Stimulated activated CD4-positive, alpha-beta T cell treated with anti-CD3 and anti-CD28 coated beads, Interleukin-4, amount 100 ng/mL, for 48 hours (primary cell): ENCODE data around the gene EPS8.

Source experiments
- DNase-seq, 2 donors: peaks; one replicate each; pipeline ENCODE4 v3.0.0-alpha.2; 2020; ENCODE audit warnings: low read depth in 2 of 2

The EPS8 gene

GRCh38 chr12:15691388-15691787 lies 97.8 kb downstream of the EPS8 start:
- no peak for DNase-seq

DNA sequence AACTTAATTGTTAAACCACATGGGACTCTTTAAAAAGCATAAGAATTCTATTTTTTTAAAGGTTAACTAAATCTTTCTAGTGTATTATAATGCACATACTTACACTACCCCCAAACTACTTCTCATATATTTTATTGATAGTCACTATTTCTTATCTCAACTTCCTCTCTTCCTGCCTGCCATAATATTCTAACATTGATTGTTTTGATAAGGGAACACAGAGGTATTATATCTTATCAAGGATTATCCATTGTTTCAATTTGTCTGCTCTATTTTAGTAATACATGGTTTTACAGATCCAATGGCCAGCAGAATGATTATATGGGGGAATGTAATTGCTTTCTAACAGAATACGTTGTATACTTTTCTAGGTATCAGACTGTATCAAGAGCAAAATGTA lies 98.9 kb downstream of the EPS8 start:
- DNase-seq: no peak

GRCh38 chr12:15689751-15690191 lies 99.4 kb downstream of the EPS8 start:
- DNase-seq: no peak

GRCh38 chr12:15688838-15689625 lies 100.2 kb downstream of the EPS8 start:
- DNase-seq: no peak

GRCh38 chr12:15688202-15688736 lies 100.9 kb downstream of the EPS8 start:
- DNase-seq: no peak

DNA sequence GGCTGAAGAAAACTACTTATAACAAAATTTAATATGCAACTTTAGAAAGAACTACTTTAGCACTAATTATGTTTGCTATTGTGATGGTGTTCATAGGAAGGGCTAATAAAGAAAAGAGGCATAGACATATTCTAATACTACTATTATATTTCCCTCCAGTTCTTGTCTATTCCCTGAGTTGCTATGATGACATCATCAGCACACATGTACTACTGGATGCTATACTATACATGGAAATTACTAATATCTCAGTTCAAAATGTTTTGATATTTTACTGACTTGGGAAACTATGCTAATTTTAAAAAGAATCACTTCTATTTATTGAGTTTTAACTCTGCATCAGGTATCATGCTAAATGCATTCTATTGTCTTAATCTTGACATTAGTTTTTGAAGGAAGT lies 101.6 kb downstream of the EPS8 start:
- no peak for DNase-seq

- DNase-seq: no peak
Measured at GRCh38 chr12:15684896-15685658, 104.1 kb downstream of the EPS8 start.

- no peak for DNase-seq
Measured at GRCh38 chr12:15682826-15683225, 106.4 kb downstream of the EPS8 start.

DNA sequence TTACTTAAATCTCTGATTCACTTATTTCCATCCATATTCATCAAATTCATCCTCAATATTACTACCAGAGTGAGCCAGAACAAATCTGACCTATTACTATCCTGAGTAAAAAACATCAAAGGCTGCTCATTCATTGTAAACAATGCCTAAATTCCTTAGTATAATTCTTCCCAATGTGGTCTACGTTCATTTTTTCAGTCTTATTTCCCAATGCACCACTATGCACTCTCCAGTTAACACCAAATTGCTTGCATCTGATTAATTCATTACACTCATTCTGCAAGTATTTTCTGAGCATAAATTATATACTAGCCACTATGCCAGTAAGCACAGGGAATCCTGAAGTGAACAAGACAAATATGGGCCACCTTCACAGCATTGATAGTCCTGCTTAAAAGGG lies 110.0 kb downstream of the EPS8 start:
- no peak for DNase-seq

DNA sequence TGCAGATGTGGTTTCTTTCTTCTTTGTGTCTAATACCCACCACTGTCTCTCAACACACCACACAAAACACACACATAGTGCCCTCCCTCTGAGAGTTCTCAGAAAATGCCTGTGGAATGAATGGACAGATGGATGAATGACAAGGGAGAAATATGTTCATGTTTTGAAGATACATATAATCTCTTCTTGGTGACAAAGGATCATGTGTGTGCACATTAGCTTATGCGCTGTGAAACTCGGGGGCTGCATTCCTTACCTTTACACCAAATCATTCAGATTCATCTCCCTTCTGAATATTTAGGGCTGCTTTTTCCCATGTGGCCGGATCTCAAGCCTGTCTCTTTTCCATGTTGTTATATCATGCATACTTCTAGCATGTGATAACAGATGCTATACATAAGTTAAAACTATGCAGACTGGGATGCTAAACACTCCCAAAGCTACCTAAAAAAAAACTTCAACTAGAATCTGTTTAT lies 111.4 kb downstream of the EPS8 start:
- DNase-seq: no peak

DNA sequence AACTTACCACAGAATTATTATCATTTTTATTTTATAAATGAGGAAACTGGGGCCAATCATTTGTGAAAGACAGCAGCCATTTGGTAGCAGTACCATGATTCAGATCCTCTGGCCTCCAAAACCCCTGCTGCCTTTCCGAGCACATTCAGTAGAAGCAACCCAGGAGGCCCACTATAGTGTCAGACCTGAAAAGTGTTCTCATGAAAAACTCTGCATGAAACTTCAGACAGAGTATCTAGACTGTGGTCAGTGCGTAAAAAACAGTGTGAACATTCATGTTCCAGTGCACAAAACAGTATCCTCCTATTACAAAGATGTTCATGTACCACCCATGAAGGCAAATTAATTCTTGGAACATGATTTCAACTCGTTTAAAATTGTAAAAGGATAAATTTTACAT lies 112.0 kb downstream of the EPS8 start:
- no peak for DNase-seq

DNA sequence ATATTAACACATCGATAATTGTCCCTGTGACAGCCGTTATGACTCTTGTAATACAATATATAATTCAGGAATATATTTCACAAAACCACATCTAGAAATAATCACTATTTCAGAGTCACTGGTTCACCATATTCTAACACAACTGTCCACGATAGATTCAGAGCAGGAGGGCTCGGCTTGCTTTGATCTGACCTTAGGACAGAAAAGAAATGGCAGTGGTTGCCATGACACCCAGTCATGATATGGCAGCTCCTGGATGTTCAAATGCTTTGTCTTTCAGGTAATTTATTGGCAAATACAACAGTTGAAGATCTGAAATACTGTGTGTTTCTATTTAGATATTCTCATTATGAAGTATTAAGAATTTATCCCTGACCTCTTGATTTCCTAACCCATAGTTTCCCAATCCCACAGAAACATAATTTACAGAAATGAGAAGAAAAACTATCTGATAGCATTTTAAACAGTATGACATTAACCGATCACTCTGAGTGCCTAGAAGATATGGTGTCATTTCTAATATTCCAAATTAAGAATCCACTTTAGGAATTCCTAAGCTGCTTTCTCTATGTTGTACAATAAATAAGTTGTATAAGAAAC lies 116.4 kb downstream of the EPS8 start:
- DNase-seq: no peak

DNA sequence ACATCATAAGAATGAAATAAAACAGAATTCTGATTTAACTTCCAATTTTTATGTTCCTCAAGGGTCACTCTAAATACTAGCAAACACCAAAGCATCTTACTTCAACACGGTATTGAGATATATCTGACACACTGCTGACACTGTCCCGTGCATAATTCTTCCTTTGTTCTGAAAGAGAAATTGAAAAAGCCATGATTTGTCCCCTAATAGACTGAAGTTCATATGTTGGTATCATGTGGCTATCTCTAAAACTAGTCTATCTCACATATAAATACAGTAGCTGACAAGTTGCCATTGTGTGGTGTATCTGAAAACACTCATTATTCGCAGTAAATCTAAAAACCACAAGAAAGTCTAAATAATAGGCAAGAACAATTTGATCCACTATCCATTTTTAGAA lies 118.4 kb downstream of the EPS8 start:
- DNase-seq: no peak

DNA sequence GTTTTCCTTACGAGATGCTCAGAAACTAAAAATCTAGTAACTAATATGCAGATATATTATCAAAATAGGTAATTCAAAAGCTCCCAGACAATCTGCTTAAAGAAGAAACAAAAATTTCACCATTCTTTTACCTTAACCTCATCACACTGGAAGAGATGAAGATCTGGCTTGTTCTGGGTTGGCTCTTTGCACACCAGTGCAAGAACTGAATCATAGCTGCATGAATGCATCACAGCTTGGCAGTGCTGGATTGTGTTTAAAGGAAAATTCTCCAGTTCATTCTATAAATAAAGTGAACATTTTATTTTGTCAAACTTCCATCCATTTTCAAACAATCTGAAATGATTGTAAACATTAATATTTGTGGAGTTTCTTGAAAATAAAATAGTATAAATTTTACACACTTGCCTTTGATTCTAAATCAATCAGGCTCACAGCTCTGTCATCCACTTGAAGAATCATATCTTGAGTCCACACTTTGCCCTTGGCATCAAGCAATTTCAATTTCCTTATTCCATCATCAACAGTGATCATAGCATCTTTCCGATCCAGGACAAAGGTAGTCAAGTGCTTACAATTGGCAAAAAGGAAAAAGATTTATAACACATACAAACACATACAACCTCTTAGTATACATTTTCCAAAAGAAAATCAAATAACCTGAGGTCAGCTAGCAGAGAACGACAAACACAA lies 119.8 kb downstream of the EPS8 start:
- no peak for DNase-seq

DNA sequence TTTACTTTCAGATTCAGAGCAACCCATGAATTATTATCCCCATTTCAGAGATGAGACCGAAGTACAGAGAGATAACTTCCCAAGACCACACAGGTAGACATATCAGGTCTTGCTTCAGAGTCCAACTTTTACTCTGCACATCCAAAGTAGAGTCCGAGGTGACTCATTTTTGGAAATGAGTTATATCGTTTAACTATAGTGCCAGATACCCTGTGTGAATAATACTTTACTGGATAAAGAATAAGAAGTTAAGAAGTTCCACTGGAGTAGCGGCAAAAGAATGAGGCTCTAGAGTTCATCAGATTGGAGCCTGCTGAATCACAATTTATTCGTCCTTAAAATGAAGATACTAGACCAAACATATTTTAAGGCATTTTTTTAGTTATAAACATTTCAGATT lies 124.7 kb downstream of the EPS8 start:
- DNase-seq: no peak

GRCh38 chr12:15662983-15663659 lies 126.1 kb downstream of the EPS8 start:
- no peak for DNase-seq

- no peak for DNase-seq
Measured at GRCh38 chr12:15662303-15662980, 126.7 kb downstream of the EPS8 start.

DNA sequence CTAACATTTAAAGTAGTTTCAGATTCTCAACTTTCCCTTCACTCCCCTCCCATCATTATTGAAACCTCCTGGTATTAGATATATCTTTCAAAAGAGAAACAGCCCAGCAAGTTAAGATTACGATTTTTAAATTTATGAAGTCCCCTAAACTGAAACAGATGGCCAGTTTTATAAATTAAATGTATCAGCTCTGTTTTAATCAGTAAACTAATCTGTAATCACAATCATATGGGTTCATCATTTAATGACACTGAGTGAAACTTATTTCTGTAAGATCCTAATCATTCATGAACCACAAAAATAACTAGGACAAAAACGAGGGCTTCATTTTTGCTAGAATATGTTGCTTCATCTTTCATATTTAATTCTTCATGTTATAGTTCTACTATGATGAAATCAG lies 137.8 kb downstream of the EPS8 start:
- DNase-seq: no peak

GRCh38 chr12:15650399-15651128 lies 138.6 kb downstream of the EPS8 start:
- no peak for DNase-seq

DNA sequence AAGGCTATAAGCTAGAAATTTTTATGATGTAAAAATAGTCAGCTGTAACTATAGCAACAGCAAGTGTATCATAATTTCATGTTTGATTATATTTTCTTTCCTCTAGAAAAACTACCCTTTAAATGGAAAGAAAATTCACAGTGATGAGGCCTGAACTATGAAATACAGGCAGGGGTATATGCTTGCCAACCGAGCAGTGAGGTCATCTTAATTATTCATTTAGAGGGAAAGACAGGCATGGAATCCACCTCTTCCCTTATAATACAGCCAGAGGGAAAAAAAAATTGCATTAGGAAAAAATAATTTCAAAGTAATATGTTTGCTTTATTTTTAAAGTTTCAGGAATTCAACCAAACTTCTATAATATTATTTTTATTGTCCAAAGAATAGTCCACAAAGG lies 139.8 kb downstream of the EPS8 start:
- DNase-seq: no peak
